ENCODE measurements around the gene HCST.
A peak's percentile ranks its signal among the peaks of the same experiment; 100 is the strongest.
"Not testable (repeated sequence)": the region's sequence is repeated elsewhere in the genome, so short reads cannot be mapped to it uniquely, and the experiment has no call there.

Gene HCST

DNA sequence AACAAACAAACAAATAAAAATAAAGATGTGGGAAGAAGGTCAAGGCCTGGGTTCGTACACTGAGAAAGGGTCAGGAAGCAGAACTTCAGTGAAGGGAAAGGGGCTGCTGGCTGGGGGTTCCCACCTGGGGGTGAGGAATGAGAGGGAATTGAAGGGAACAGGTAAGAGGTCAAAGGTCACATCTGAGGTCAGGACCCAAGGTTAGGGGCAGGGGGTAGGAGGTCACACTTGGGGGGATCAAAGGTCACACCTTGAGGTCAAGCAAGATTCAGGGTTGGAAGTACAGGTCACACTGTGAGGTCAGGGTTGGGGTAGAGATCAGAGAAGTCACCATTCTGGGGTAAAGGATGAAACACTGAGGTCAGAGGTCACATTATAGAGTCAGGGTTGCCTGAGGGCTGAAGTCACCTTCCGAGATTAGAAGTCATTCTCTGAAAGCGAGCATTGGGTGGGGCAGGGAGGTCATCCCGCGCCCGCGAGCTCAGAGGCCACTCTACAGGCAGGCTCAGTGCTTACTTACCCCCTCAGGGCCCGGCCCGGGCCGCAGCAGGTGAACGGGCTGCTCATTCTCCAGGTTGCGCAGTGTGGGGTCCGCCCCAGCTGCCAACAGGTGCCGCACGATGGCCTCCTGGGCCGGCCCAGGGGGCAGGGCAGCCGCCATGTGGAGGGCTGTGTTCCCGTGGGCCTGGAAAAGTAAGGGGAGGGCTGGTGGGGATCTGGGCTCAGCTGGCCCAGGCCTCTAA, 12.8 kb upstream of the HCST start:
- no peak for DNase-seq (ENCODE audit: low spot score)
- H3K27ac ChIP-seq: no peak overlapping the region
- H3K4me3 ChIP-seq: no peak overlapping the region
- TF ChIP-seq, protein P1, sequence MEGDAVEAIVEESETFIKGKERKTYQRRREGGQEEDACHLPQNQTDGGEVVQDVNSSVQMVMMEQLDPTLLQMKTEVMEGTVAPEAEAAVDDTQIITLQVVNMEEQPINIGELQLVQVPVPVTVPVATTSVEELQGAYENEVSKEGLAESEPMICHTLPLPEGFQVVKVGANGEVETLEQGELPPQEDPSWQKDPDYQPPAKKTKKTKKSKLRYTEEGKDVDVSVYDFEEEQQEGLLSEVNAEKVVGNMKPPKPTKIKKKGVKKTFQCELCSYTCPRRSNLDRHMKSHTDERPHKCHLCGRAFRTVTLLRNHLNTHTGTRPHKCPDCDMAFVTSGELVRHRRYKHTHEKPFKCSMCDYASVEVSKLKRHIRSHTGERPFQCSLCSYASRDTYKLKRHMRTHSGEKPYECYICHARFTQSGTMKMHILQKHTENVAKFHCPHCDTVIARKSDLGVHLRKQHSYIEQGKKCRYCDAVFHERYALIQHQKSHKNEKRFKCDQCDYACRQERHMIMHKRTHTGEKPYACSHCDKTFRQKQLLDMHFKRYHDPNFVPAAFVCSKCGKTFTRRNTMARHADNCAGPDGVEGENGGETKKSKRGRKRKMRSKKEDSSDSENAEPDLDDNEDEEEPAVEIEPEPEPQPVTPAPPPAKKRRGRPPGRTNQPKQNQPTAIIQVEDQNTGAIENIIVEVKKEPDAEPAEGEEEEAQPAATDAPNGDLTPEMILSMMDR (IDR thresholded peaks at IDR 0.05): no peak

DNA sequence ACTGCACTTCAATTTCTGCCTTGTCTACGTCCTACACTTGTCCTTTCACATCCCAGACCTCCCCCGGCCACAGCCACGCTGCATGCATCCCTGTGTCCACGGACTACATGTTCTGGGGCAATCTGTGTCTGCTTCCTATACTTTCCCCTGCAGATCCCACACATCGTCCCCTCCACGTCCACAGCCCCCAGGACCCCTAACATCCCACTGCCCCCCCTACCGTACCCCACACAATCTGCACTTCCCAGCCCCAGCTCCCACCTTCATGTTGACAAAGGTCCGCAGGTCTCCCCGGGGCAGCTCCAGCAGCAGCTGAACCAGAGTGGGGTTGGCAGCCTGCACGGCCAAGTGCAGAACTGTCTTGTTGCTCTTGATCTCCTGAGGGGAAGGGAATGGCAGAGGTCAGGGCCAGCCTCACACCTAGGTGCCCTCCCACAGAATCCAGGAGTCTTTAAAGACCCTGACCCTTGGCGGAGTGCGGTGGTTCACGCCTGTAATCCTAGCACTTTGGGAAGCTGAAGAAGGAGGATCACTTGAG, 12.1 kb upstream of the HCST start:
- no peak for DNase-seq (ENCODE audit: low spot score)
- H3K4me3 ChIP-seq: no peak overlapping the region
- H3K27ac ChIP-seq: no peak overlapping the region
- TF ChIP-seq, protein P1 (IDR thresholded peaks at IDR 0.05): no peak

DNA sequence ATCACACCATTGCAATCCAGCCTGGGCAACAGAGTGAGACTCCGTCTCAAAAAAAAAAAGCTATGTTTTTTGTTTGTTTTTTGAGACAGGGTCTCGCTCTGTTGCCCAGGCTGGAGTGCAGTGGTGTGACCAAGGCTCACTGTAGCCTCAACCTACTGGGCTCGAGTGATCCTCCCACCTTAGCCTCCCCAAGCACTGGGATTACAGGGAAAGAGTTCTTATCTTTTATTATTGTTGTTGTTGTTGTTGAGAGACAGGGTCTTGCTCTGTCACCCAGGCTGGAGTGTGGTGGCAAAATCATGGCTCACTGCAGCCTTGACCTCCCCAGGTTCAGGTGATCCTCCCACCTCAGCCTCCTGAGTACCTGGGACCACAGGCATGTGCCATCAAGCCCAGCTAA, 10.5 kb upstream of the HCST start:
- DNase-seq (ENCODE audit: low spot score); H3K4me3 ChIP-seq; H3K27ac ChIP-seq: not testable (repeated sequence)

DNA sequence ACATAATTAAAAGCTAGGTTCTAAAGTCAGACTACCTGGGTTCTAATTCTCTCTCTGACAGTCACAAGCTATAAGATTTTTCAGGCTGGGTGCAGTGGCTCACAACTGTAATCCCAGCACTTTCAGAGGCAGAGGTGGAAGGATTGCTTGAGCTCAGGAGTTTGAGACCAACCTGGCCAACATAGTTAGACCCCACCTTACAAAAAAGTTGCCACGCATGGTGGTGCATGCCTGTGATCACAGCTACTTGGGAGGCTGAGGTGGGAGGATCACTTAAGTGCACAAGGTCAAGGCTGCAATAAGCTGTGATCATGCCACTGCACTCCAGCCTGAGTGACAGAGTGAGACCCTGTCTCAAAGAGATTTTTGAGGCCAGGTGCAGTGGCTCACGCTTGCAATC, 8.0 kb upstream of the HCST start:
- no peak overlapping the region for H3K4me3 ChIP-seq
- H3K27ac ChIP-seq: no peak overlapping the region
- TF ChIP-seq, protein P1 (IDR thresholded peaks at IDR 0.05): no peak
- no peak for DNase-seq (ENCODE audit: low spot score)

DNA sequence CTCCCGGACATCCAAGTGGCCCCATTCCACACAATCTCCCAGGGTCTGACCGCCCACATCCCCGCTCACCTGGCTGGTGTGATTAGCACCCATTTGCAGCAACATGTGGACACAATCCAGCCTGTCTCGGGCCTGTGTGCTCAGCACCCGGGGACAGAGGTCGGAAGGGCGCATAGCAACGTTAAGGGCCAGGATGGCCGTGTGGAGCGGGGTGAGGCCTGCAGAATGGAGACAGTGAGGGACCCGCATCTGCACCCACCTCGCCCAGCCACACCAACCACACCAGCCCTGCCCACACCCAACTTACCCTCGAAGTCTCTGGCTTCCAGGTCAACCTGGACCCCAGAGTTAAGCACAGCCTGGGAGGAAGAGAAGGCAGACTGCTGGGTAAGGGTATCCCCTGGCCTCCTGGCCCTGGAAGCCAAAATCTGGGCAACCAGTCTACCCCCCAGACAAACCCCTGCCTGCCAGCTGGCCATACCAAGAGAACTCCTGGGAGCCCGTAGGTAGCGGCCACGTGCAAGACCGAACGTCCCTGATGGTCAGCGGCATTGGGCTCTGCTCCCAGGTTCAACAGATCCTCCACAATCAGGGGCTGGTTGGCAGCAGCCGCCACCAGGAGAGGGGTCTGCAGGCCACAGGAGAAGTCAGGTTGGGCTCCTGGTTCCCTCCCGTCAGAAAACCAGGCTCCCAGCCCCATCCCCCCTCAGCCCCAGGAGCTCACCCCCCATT, 6.3 kb upstream of the HCST start:
- H3K4me3 ChIP-seq: no peak overlapping the region
- H3K27ac ChIP-seq: no peak overlapping the region
- TF ChIP-seq, protein P1 (IDR thresholded peaks at IDR 0.05): no peak
- DNase-seq (ENCODE audit: low spot score): no peak

GRCh38 chr19:35896643-35897040, 5.7 kb upstream of the HCST start:
- TF ChIP-seq, protein P1 (IDR thresholded peaks at IDR 0.05): no peak
- DNase-seq (ENCODE audit: low spot score): no peak
- no peak overlapping the region for H3K4me3 ChIP-seq

DNA sequence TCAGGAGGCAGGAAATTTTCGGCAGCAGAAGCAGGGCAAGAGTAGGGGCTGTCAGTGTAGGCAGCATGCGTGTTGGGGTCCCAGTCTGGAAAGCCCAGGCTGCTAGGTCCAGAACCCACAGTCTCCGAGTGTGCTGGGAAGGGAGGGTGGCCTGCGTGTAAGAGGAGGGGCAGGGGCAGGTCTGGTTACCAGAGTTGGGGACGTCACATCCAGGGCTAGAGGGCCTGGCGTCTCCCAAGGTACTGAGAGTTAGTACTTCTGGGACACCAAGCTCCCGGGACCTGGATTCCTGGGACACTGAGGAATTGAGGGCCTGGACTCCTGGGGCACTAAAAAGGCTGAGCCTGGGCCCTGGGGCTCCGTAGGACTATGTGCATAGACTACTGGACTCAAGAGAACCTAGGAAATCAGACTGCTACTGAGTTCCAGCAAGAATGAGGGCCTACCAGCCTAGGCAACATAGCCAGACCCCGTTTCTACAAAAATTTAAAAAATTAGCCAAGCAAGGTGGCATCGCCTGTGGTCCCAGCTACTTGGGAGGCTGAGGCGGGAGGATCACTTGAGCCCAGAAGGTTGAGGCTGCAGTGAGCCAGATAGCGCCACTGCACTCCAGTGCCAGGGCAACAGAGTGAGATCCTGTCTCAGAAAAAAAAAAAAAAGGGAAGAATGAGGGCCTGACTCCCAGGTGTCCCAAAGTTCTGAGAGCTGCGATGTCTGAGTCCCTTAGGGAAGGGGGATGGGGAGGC, 4.5 kb upstream of the HCST start:
- no peak for DNase-seq (ENCODE audit: low spot score)
- Histone ChIP-seq H3K4me3 (peak overlapping the region; percentile 82), H3K27ac (no peak overlapping the region)
- TF ChIP-seq, protein P1 (IDR thresholded peaks at IDR 0.05): no peak

More at GRCh38 chr19:35896643-35897040, 5.7 kb upstream of the HCST start:
- no peak overlapping the region for H3K27ac ChIP-seq
